Tibial artery (tissue), 4 donors: ENCODE measurements around the gene IKZF5.

ENCODE experiments used
- DNase-seq, 2 donors: peaks; one replicate each; pipeline ENCODE4 v3.0.0-alpha.2; 2019
- H3K27ac ChIP-seq, 2 donors: fragments of 200-600 bp; sonication (generic) in 1 of 2; 1 replicate in 1 of 2; 2 replicates in 1 of 2; pipeline ENCODE4 v1.5.1; 2018 to 2019; ENCODE audit warnings: mild to moderate bottlenecking in 1 of 2
- H3K27me3 ChIP-seq, 2 donors: fragments of 200-600 bp; sonication (generic) in 1 of 2; one replicate each; pipeline versions ENCODE4 v1.5.1 to v1.6.0; 2016 to 2019
- H3K36me3 ChIP-seq, 3 donors: fragments of 200-600 bp; sonication (generic) in 2 of 3; one replicate each; pipeline ENCODE4 v1.5.1; 2016 to 2019; ENCODE audit warnings: mild to moderate bottlenecking in 2 of 3
- H3K4me1 ChIP-seq, 4 donors: fragments of 200-600 bp; sonication (generic) in 2 of 4; 1 replicate in 3 of 4; 2 replicates in 1 of 4; pipeline ENCODE4 v1.5.1; 2016 to 2019
- H3K4me3 ChIP-seq, 2 donors: fragments of 200-600 bp; sonication (generic) in 1 of 2; 1 replicate in 1 of 2; 2 replicates in 1 of 2; pipeline ENCODE4 v1.5.1; 2018 to 2019; ENCODE audit warnings: mild to moderate bottlenecking in 2 of 2
- H3K9me3 ChIP-seq, 3 donors: fragments of 200-600 bp; sonication (generic) in 1 of 3; one replicate each; pipeline ENCODE4 v1.5.1; 2016 to 2019
- intact Hi-C: fragments of 100-400 bp; cut with DNase I; formaldehyde crosslinking; loops from one replicate; pipeline ENCODE4 v1.15.0; 2023; ENCODE audit warnings: low total_unique reads
- TF ChIP-seq, protein P1 (sequence below), 2 experiments: fragments of 200-600 bp in 1 of 2; fragments of 450-650 bp in 1 of 2; IDR thresholded peaks; one replicate each; pipeline ENCODE4 v1.5.1; 2017 to 2019; ENCODE audit warnings: antibody characterized with exemption in 2 of 2, mild to moderate bottlenecking in 1 of 2, moderate library complexity in 1 of 2

Gene IKZF5

DNA sequence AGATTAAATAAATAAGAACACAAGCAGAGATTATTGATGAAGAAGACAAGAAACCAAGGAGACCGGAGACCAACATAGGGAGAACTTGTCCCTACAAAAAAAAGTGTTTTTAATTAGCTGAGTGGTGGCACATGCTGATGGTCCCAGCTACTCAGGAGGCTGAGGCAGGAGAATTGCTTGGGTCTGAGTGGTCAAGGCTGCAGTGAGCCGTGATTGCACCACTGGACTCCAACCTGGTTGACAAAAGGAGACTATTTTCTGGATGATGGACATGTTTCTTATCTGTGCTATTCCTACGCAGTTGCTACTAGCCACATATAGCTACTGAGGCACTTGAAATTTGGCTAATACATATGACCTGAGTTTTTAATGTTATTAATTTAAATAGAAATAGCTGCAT is 9.7 kb downstream of the IKZF5 start:
- H3K4me3 ChIP-seq, result no peak overlapping the region
- H3K36me3 ChIP-seq, result peaks cover 16 to 43% (median 28%) of the 10 kb centered on the region in 3 donors
- no peaks in the 10 kb centered on the region for H3K9me3 ChIP-seq
- no peaks in the 10 kb centered on the region for H3K27me3 ChIP-seq
- intact Hi-C loops, result no loop called here
- no peak overlapping the region for H3K27ac ChIP-seq
- peaks cover 0 to 6% (median 1%) of the 10 kb centered on the region in 4 donors for H3K4me1 ChIP-seq
- DNase-seq, result no peak
- TF ChIP-seq, protein P1, sequence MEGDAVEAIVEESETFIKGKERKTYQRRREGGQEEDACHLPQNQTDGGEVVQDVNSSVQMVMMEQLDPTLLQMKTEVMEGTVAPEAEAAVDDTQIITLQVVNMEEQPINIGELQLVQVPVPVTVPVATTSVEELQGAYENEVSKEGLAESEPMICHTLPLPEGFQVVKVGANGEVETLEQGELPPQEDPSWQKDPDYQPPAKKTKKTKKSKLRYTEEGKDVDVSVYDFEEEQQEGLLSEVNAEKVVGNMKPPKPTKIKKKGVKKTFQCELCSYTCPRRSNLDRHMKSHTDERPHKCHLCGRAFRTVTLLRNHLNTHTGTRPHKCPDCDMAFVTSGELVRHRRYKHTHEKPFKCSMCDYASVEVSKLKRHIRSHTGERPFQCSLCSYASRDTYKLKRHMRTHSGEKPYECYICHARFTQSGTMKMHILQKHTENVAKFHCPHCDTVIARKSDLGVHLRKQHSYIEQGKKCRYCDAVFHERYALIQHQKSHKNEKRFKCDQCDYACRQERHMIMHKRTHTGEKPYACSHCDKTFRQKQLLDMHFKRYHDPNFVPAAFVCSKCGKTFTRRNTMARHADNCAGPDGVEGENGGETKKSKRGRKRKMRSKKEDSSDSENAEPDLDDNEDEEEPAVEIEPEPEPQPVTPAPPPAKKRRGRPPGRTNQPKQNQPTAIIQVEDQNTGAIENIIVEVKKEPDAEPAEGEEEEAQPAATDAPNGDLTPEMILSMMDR (IDR thresholded peaks at IDR 0.05), result no peak

DNA sequence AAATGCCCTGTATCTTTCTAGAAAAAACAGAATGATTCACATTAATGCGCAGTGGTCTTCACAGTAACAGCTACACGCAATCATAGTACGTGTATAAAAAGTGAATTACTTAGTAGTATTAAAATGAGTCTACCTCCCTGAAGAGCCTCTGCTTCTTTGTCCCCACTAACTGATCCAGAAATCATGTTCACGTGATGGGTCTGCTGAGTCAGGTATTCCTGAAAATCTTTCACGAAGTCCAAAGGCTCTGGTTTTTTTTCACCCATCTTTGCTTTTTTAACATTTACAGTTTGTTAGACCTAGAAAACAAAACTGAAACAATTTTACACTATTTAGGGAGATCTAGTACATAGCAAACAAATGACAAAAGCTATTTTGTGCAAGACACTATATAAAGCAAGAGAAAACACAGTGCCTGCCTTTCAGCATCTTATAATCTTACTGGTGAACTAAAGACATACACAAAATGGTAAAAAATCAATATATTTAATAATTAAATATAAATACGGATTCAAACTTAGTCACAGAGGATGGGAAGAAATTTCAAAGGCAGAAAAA is 10.2 kb downstream of the IKZF5 start:
- H3K4me1 ChIP-seq, result peaks cover 0 to 6% (median 1%) of the 10 kb centered on the region in 4 donors
- TF ChIP-seq, protein P1 (IDR thresholded peaks at IDR 0.05), result no peak
- H3K4me3 ChIP-seq, result no peak overlapping the region
- DNase-seq, result no peak
- intact Hi-C loops, result no loop called here
- H3K36me3 ChIP-seq, result peaks cover 20 to 47% (median 33%) of the 10 kb centered on the region in 3 donors
- no peaks in the 10 kb centered on the region for H3K27me3 ChIP-seq
- no peak overlapping the region for H3K27ac ChIP-seq
- H3K9me3 ChIP-seq, result no peaks in the 10 kb centered on the region

GRCh38 chr10:122997864-122998263 is 10.7 kb downstream of the IKZF5 start:
- H3K4me1 ChIP-seq, result peaks cover 0 to 6% (median 1%) of the 10 kb centered on the region in 4 donors
- no peaks in the 10 kb centered on the region for H3K27me3 ChIP-seq
- H3K27ac ChIP-seq, result no peak overlapping the region
- no peak for DNase-seq
- H3K36me3 ChIP-seq, result peaks cover 22 to 49% (median 39%) of the 10 kb centered on the region in 3 donors
- intact Hi-C loops, result no loop called here
- H3K9me3 ChIP-seq, result no peaks in the 10 kb centered on the region
- no peak overlapping the region for H3K4me3 ChIP-seq
- TF ChIP-seq, protein P1 (IDR thresholded peaks at IDR 0.05), result no peak

DNA sequence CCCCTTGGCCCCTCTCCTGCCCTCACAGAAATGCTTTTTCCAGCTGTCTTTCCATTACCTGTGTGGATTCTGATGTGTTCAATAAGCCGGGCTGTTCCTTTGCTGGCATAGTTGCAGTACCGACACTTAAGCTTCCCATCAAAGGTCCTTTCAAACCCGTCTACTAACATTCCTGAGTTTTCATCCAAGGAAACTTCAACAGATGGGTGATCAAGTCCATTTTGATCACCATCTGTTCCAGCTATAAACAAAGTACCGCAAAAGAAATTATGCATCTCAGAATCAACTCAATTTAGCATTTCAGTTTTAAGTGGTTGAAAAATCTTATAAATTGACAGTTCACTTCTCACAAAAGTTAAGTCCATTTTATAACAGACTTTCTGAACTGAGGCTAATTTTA is 12.7 kb downstream of the IKZF5 start:
- intact Hi-C loops, result no loop called here
- no peaks in the 10 kb centered on the region for H3K27me3 ChIP-seq
- TF ChIP-seq, protein P1 (IDR thresholded peaks at IDR 0.05), result no peak
- H3K36me3 ChIP-seq, result peaks cover 22 to 58% (median 49%) of the 10 kb centered on the region in 3 donors
- no peaks in the 10 kb centered on the region for H3K9me3 ChIP-seq
- no peak for DNase-seq
- peaks cover 0 to 6% (median 1%) of the 10 kb centered on the region in 4 donors for H3K4me1 ChIP-seq
- no peak overlapping the region for H3K27ac ChIP-seq
- no peak overlapping the region for H3K4me3 ChIP-seq

DNA sequence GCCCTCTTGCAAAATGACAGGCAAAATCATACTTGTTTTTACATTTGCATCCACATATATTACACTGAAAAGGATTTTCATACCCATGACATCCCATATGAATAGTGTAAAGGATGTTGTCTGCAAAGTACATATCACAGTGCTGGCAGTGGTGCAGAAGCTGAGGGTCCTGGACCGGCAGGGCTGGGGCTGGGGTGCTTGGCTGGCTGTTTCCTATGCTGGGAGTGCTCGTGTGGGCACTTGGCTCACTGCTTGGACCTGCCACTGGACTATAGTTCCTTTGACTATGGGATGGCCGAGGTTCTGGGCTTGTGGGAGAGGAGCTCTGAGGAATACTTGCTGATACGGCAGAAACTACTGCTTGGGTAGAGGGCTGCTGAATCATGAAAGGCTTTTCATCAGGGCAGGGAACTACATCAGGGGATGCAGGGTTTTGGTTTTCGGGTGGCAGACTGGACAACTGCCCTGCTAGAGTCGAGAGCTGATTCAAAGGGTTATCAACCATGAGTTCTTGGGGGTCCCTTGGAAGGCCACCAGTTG is 14.7 kb downstream of the IKZF5 start:
- TF ChIP-seq, protein P1 (IDR thresholded peaks at IDR 0.05), result no peak
- intact Hi-C loops, result no loop called here
- H3K27ac ChIP-seq, result no peak overlapping the region
- H3K9me3 ChIP-seq, result no peaks in the 10 kb centered on the region
- peaks cover 22 to 62% (median 49%) of the 10 kb centered on the region in 3 donors for H3K36me3 ChIP-seq
- peaks cover 0 to 3% (median 0%) of the 10 kb centered on the region in 4 donors for H3K4me1 ChIP-seq
- H3K4me3 ChIP-seq, result no peak overlapping the region
- H3K27me3 ChIP-seq, result no peaks in the 10 kb centered on the region
- no peak for DNase-seq
